ENCODE results near the gene AJM1.

Gene AJM1

GRCh38 chr9:136885950-136886578 is 43.8 kb downstream of the AJM1 start, which contains the start of gene TRAF2:
Gene TRAF2 (plus strand): TSS chr9:136886516. CDS start chr9:136898741, 12,225 bp downstream.
- Histone ChIP-seq H3K27me3 (ENCODE audit: control insufficient read depth, low read length) (peaks cover 5% of the 10 kb centered on the region; the same call in 1 of the 2 replicates), H3K4me2 (ENCODE audit: low read length) (peak within 1 kb of the TSS; percentile 92), H3K9me2 (replicated peaks; ENCODE audit: control insufficient read depth, low read length) (no peaks in the 10 kb centered on the region), H3K36me3 (ENCODE audit: control insufficient read depth, low read length) (peaks cover 33% of the 10 kb centered on the region), H3K4me1 (ENCODE audit: control insufficient read depth, low read length) (peaks cover 24% of the 10 kb centered on the region), H3F3A (ENCODE audit: control insufficient read depth, insufficient read depth) (no peaks in the 10 kb centered on the region), H3K27ac (ENCODE audit: low read depth, low read length) (peak within 1 kb of the TSS; percentile 49), H4K20me1 (ENCODE audit: control insufficient read depth, insufficient read depth, low read depth, low read length) (peaks cover 3% of the 10 kb centered on the region; the same call in 1 of the 2 replicates), H3K9me3 (ENCODE audit: control insufficient read depth, insufficient read depth, low read length) (no peaks in the 10 kb centered on the region), H3K4me3 (ENCODE audit: low read length) (peak within 1 kb of the TSS; percentile 79), H3K79me2 (ENCODE audit: control insufficient read depth, low read length) (peaks cover 56% of the 10 kb centered on the region)
- TF ChIP-seq EZH2phosphoT487 (IDR thresholded peaks at IDR 0.05; ENCODE audit: borderline replicate concordance, low read length), result no peak
- TF ChIP-seq, protein P1, sequence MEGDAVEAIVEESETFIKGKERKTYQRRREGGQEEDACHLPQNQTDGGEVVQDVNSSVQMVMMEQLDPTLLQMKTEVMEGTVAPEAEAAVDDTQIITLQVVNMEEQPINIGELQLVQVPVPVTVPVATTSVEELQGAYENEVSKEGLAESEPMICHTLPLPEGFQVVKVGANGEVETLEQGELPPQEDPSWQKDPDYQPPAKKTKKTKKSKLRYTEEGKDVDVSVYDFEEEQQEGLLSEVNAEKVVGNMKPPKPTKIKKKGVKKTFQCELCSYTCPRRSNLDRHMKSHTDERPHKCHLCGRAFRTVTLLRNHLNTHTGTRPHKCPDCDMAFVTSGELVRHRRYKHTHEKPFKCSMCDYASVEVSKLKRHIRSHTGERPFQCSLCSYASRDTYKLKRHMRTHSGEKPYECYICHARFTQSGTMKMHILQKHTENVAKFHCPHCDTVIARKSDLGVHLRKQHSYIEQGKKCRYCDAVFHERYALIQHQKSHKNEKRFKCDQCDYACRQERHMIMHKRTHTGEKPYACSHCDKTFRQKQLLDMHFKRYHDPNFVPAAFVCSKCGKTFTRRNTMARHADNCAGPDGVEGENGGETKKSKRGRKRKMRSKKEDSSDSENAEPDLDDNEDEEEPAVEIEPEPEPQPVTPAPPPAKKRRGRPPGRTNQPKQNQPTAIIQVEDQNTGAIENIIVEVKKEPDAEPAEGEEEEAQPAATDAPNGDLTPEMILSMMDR (IDR thresholded peaks at IDR 0.05; ENCODE audit: low read depth, low read length, poor library complexity, severe bottlenecking), result no peak

DNA sequence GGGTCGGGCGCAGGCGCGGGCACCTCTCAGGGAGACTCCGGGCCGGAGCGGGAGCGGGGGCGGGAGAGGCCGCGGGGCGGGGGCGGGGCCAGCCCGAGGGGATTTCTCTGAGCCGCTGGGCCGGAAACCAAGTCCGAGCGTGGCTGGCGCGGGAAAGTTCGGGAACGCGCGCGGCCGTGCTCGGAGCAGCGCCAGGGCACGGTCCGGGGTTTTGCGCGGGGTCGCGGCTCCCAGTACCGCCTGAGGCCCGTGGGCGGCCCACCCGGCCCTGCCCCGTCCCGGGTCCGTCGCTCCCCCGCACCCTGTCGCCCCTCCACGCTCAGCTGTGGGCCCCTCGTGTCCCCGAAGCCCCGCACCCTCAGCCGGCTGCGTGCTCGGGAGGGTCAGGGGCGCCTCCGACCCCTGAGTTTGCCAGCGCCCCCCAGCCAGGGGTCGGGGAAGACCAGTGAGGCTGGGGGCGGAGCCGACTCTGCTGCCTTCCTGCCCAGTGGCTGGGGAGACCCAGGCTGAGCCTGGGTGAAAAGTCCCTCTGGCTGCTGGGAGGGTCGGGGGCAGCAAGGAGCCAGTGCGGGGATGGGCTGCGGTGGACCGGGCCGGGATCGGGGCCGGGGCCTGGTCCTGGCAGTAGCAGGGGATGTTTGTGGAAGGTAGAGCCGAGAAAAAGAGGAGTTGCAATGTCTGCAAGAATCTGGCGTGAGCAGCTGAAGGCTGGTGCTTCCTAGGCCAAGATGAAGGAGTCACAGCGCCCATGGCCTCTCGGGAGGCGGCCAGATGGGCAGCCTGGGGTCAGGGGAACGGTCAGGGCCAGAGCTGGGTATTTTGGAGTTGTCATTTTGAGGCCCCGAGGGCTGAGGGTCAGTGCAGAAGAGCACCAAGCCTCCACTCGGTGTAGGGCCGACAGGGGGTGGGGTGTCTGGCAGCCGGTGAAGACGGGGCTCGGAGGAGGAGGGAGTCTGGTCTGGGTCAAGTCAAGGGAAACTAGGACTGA is 44.6 kb downstream of the AJM1 start:
- H3K36me3 ChIP-seq (ENCODE audit: control insufficient read depth, low read length), result peaks cover 39% of the 10 kb centered on the region
- H4K20me1 ChIP-seq (ENCODE audit: control insufficient read depth, insufficient read depth, low read depth, low read length), result peaks cover 3% of the 10 kb centered on the region; the same call in 1 of the 2 replicates
- peaks cover 24% of the 10 kb centered on the region for H3K4me1 ChIP-seq (ENCODE audit: control insufficient read depth, low read length)
- H3K9me3 ChIP-seq (ENCODE audit: control insufficient read depth, insufficient read depth, low read length), result no peaks in the 10 kb centered on the region
- H3K4me2 ChIP-seq (ENCODE audit: low read length), result peak overlapping the region; percentile 64
- peak overlapping the region; percentile 49 for H3K27ac ChIP-seq (ENCODE audit: low read depth, low read length)
- no peaks in the 10 kb centered on the region for H3K27me3 ChIP-seq (ENCODE audit: control insufficient read depth, low read length)
- H3K79me2 ChIP-seq (ENCODE audit: control insufficient read depth, low read length), result peaks cover 64% of the 10 kb centered on the region
- H3K9me2 ChIP-seq (replicated peaks; ENCODE audit: control insufficient read depth, low read length), result no peaks in the 10 kb centered on the region
- TF ChIP-seq EZH2phosphoT487 (IDR thresholded peaks at IDR 0.05; ENCODE audit: borderline replicate concordance, low read length), result no peak
- TF ChIP-seq, protein P1 (IDR thresholded peaks at IDR 0.05; ENCODE audit: low read depth, low read length, poor library complexity, severe bottlenecking), result no peak
- no peaks in the 10 kb centered on the region for H3F3A ChIP-seq (ENCODE audit: control insufficient read depth, insufficient read depth)
- H3K4me3 ChIP-seq (ENCODE audit: low read length), result peak overlapping the region; percentile 79

DNA sequence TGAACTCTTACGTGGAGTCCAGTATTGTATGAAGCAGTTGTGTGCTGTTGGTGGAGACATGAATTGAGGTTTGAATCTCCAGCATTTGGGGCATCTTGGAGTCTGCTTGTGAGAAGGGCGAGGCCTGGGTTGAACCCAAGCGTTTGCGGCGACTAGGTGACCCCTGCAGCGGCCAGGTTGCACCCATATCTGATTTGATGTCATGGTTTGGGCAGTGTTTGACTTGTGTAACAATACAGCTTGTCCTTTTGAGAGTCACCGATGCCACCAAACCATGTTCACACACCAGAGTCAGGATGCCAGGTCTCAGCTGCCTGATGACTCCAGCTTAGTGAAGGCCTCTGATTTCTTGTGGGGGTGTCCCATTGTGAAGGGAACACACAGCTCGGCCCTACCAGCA is 46.2 kb downstream of the AJM1 start:
- H3K4me2 ChIP-seq (ENCODE audit: low read length), result peak overlapping the region; percentile 64; the same call in 1 of the 2 replicates
- TF ChIP-seq, protein P1 (IDR thresholded peaks at IDR 0.05; ENCODE audit: low read depth, low read length, poor library complexity, severe bottlenecking), result no peak
- TF ChIP-seq EZH2phosphoT487 (IDR thresholded peaks at IDR 0.05; ENCODE audit: borderline replicate concordance, low read length), result no peak
- H3K27me3 ChIP-seq (ENCODE audit: control insufficient read depth, low read length), result no peaks in the 10 kb centered on the region
- H3F3A ChIP-seq (ENCODE audit: control insufficient read depth, insufficient read depth), result no peaks in the 10 kb centered on the region
- peaks cover 45% of the 10 kb centered on the region for H3K36me3 ChIP-seq (ENCODE audit: control insufficient read depth, low read length)
- no peaks in the 10 kb centered on the region for H3K9me2 ChIP-seq (replicated peaks; ENCODE audit: control insufficient read depth, low read length)
- H3K4me1 ChIP-seq (ENCODE audit: control insufficient read depth, low read length), result peaks cover 19% of the 10 kb centered on the region
- H4K20me1 ChIP-seq (ENCODE audit: control insufficient read depth, insufficient read depth, low read depth, low read length), result peaks cover 3% of the 10 kb centered on the region; the same call in 1 of the 2 replicates
- no peak overlapping the region for H3K27ac ChIP-seq (ENCODE audit: low read depth, low read length)
- H3K79me2 ChIP-seq (ENCODE audit: control insufficient read depth, low read length), result peaks cover 80% of the 10 kb centered on the region
- no peaks in the 10 kb centered on the region for H3K9me3 ChIP-seq (ENCODE audit: control insufficient read depth, insufficient read depth, low read length)
- no peak overlapping the region for H3K4me3 ChIP-seq (ENCODE audit: low read length)
